WTC11 (cell line): ENCODE measurements around the gene GTF3C4. TPM values are rescaled to one million over a fixed set of nuclear protein-coding genes. Genes with fewer than 3 reads are reported as not detected.

Source experiments
- AR ChIP-seq: fragments of 250-450 bp; sonication (Bioruptor Pico); IDR thresholded peaks from 2 replicates; pipeline ENCODE4 v1.9.0; 2021; ENCODE audit warnings: mild to moderate bottlenecking
- ATF1 ChIP-seq: sonication (generic); formaldehyde crosslinking; IDR thresholded peaks from 2 replicates; pipeline ENCODE4 v1.8.1; 2023; ENCODE audit warnings: mild to moderate bottlenecking, moderate library complexity, missing genetic modification reagents
- CREB1 ChIP-seq: sonication (generic); formaldehyde crosslinking; IDR thresholded peaks from 2 replicates; pipeline ENCODE4 v1.8.0; 2023; ENCODE audit warnings: mild to moderate bottlenecking, missing genetic modification reagents
- E2F1 ChIP-seq: sonication (generic); formaldehyde crosslinking; IDR thresholded peaks from 2 replicates; pipeline ENCODE4 v1.8.0; 2022; ENCODE audit warnings: mild to moderate bottlenecking, missing genetic modification reagents
- E2F5 ChIP-seq: sonication (generic); formaldehyde crosslinking; IDR thresholded peaks from 2 replicates; pipeline ENCODE4 v1.8.1; 2022; ENCODE audit warnings: mild to moderate bottlenecking, moderate library complexity, missing genetic modification reagents
- ELF4 ChIP-seq: sonication (generic); formaldehyde crosslinking; IDR thresholded peaks from 2 replicates; pipeline ENCODE4 v1.8.1; 2022; ENCODE audit warnings: low read depth, mild to moderate bottlenecking, moderate library complexity, missing genetic modification reagents
- FOXP1 ChIP-seq: sonication (generic); formaldehyde crosslinking; IDR thresholded peaks from 2 replicates; pipeline ENCODE4 v1.8.0; 2022; ENCODE audit warnings: missing genetic modification reagents, mild to moderate bottlenecking, moderate library complexity, borderline replicate concordance
- FOXP4 ChIP-seq: sonication (generic); formaldehyde crosslinking; IDR thresholded peaks from 2 replicates; pipeline ENCODE4 v1.8.0; 2022; ENCODE audit warnings: mild to moderate bottlenecking, missing genetic modification reagents
- GTF2I ChIP-seq: fragments of 250-450 bp; sonication (Bioruptor Pico); conservative IDR thresholded peaks from 2 replicates; pipeline ENCODE4 v1.4.0; 2021; ENCODE audit warnings: mild to moderate bottlenecking
- HMGA2 ChIP-seq: fragments of 250-450 bp; sonication (Bioruptor Pico); IDR thresholded peaks from 2 replicates; pipeline ENCODE4 v1.4.0; 2021; ENCODE audit warnings: mild to moderate bottlenecking, moderate library complexity
- HMGXB4 ChIP-seq: sonication (generic); formaldehyde crosslinking; IDR thresholded peaks from 2 replicates; pipeline ENCODE4 v1.8.1; 2023; ENCODE audit warnings: mild to moderate bottlenecking, moderate library complexity, missing genetic modification reagents
- IRF1 ChIP-seq: sonication (generic); formaldehyde crosslinking; IDR thresholded peaks from 2 replicates; pipeline ENCODE4 v1.8.0; 2023; ENCODE audit warnings: missing genetic modification reagents
- NFE2L1 ChIP-seq: sonication (generic); formaldehyde crosslinking; IDR thresholded peaks from 2 replicates; pipeline ENCODE4 v1.8.1; 2023; ENCODE audit warnings: missing genetic modification reagents
- TEAD4 ChIP-seq: sonication (generic); formaldehyde crosslinking; IDR thresholded peaks from 2 replicates; pipeline ENCODE4 v1.8.0; 2022; ENCODE audit warnings: mild to moderate bottlenecking, missing genetic modification reagents
- ZNF138 ChIP-seq: sonication (generic); formaldehyde crosslinking; conservative IDR thresholded peaks from 2 replicates; pipeline ENCODE4 v1.8.1; 2022; ENCODE audit warnings: mild to moderate bottlenecking, moderate library complexity, missing genetic modification reagents
- ZNF396 ChIP-seq: fragments of 250-450 bp; sonication (Bioruptor Pico); IDR thresholded peaks from 2 replicates; pipeline ENCODE4 v1.8.0; 2021; ENCODE audit warnings: mild to moderate bottlenecking, moderate library complexity, borderline replicate concordance
- ZNF671 ChIP-seq: fragments of 250-450 bp; sonication (Bioruptor Pico); IDR thresholded peaks from 2 replicates; pipeline ENCODE4 v1.8.0; 2021; ENCODE audit warnings: mild to moderate bottlenecking
- total RNA-seq: library from RNA; stranded (reverse); gene quantifications from 3 replicates; pipeline ENCODE4 v1.2.3, GENCODE V29; 2021
- TF ChIP-seq, protein P1 (sequence below): sonication (generic); formaldehyde crosslinking; IDR thresholded peaks from 2 replicates; pipeline ENCODE4 v1.8.1; 2022; ENCODE audit warnings: low read depth, mild to moderate bottlenecking, moderate library complexity, missing genetic modification reagents, borderline replicate concordance
- TF ChIP-seq, protein P2 (sequence below): sonication (generic); formaldehyde crosslinking; IDR thresholded peaks from 2 replicates; pipeline ENCODE4 v1.8.1; 2023; ENCODE audit warnings: mild to moderate bottlenecking, missing genetic modification reagents
- TF ChIP-seq, protein P3 (sequence below): fragments of 200-600 bp; IDR thresholded peaks from 2 replicates; pipeline ENCODE4 v1.8.0; 2022; ENCODE audit warnings: antibody characterized with exemption
- TF ChIP-seq, protein P4 (sequence below): sonication (generic); formaldehyde crosslinking; conservative IDR thresholded peaks from 2 replicates; pipeline ENCODE4 v1.8.1; 2022; ENCODE audit warnings: mild to moderate bottlenecking, missing genetic modification reagents
- TF ChIP-seq, protein P5 (sequence below): fragments of 250-450 bp; sonication (Bioruptor Pico); IDR thresholded peaks from 2 replicates; pipeline ENCODE4 v1.9.0; 2021; ENCODE audit warnings: mild to moderate bottlenecking

GTF3C4 gene
- total RNA-seq, 1 experiment from 2014 or later, result 31.6 TPM

DNA sequence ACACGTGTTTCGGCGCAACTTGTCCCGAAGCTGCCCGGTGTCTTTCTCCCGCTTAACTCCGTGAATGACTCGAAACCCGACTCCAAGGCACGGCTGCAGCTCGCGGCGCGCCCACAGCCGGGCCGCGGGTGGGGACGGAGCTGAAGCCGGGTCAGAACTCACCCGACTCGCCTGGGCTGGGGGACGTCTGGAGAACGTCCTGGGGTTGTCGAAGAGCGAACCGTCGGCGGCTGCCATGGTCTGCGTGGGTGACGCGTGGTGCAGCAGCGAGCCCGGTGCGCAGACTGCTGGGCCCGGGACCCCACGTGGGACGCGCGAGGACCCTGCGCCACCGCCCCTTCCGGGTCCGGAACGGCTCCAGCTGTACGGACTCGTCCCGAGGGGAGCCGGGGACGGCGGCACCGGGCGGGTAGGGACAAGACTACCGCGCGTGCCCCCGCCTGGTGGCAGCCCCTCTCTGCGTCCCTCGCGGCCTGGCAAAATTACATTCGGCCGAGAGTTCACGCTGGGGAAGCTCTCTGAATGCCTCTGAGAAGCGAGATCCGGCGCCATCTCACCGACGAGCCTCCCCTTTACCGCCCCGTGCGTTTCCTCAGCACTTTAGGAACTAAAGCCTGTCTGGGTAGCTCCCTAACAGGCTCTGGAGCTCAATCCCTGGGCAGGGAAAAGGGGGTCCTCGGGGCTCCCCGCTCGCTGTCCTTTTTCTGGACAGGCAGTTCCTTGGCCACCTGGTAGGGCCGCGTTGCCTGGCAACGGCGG, 387 bp upstream of the GTF3C4 start, which contains the start of gene DDX31 (continued):
- TF ChIP-seq, protein P1, sequence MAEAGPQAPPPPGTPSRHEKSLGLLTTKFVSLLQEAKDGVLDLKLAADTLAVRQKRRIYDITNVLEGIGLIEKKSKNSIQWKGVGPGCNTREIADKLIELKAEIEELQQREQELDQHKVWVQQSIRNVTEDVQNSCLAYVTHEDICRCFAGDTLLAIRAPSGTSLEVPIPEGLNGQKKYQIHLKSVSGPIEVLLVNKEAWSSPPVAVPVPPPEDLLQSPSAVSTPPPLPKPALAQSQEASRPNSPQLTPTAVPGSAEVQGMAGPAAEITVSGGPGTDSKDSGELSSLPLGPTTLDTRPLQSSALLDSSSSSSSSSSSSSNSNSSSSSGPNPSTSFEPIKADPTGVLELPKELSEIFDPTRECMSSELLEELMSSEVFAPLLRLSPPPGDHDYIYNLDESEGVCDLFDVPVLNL (CRISPR knock-in tag), result peak; percentile 77
- TF ChIP-seq, protein P2, sequence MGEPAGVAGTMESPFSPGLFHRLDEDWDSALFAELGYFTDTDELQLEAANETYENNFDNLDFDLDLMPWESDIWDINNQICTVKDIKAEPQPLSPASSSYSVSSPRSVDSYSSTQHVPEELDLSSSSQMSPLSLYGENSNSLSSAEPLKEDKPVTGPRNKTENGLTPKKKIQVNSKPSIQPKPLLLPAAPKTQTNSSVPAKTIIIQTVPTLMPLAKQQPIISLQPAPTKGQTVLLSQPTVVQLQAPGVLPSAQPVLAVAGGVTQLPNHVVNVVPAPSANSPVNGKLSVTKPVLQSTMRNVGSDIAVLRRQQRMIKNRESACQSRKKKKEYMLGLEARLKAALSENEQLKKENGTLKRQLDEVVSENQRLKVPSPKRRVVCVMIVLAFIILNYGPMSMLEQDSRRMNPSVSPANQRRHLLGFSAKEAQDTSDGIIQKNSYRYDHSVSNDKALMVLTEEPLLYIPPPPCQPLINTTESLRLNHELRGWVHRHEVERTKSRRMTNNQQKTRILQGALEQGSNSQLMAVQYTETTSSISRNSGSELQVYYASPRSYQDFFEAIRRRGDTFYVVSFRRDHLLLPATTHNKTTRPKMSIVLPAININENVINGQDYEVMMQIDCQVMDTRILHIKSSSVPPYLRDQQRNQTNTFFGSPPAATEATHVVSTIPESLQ (CRISPR knock-in tag), result no peak
- TF ChIP-seq E2F5 (peak; percentile 7; the same call in 1 of the 2 replicates), TEAD4 (CRISPR knock-in tag) (0 out of 2 replicates have a peak, but pooled peaks have one; percentile 4), ZNF138 (CRISPR knock-in tag) (no peak), HMGXB4 (CRISPR knock-in tag) (no peak), AR (CRISPR knock-in tag) (no peak), ATF1 (CRISPR knock-in tag) (no peak), GTF2I (no peak), IRF1 (CRISPR knock-in tag) (peak; percentile 57), NFE2L1 (CRISPR knock-in tag) (peak; percentile 40), ZNF396 (no peak), ELF4 (no peak), E2F1 (CRISPR knock-in tag) (peak; percentile 64; the same call in 1 of the 2 replicates), FOXP1 (CRISPR knock-in tag) (peak; percentile 93), CREB1 (CRISPR knock-in tag) (peak; percentile 91; the same call in 1 of the 2 replicates), HMGA2 (CRISPR knock-in tag) (no peak), FOXP4 (CRISPR knock-in tag) (peak; percentile 82; the same call in 1 of the 2 replicates), ZNF671 (CRISPR knock-in tag) (no peak)
- TF ChIP-seq, protein P3, sequence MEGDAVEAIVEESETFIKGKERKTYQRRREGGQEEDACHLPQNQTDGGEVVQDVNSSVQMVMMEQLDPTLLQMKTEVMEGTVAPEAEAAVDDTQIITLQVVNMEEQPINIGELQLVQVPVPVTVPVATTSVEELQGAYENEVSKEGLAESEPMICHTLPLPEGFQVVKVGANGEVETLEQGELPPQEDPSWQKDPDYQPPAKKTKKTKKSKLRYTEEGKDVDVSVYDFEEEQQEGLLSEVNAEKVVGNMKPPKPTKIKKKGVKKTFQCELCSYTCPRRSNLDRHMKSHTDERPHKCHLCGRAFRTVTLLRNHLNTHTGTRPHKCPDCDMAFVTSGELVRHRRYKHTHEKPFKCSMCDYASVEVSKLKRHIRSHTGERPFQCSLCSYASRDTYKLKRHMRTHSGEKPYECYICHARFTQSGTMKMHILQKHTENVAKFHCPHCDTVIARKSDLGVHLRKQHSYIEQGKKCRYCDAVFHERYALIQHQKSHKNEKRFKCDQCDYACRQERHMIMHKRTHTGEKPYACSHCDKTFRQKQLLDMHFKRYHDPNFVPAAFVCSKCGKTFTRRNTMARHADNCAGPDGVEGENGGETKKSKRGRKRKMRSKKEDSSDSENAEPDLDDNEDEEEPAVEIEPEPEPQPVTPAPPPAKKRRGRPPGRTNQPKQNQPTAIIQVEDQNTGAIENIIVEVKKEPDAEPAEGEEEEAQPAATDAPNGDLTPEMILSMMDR, result no peak
- TF ChIP-seq, protein P4, sequence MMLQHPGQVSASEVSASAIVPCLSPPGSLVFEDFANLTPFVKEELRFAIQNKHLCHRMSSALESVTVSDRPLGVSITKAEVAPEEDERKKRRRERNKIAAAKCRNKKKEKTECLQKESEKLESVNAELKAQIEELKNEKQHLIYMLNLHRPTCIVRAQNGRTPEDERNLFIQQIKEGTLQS, result 0 out of 2 replicates have a peak, but pooled peaks have one; percentile 43
- TF ChIP-seq, protein P5, sequence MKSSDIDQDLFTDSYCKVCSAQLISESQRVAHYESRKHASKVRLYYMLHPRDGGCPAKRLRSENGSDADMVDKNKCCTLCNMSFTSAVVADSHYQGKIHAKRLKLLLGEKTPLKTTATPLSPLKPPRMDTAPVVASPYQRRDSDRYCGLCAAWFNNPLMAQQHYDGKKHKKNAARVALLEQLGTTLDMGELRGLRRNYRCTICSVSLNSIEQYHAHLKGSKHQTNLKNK (CRISPR knock-in tag), result no peak
